ENCODE measurements around the gene ZNF747. TPM values are rescaled to one million over a fixed set of nuclear protein-coding genes. Genes with fewer than 3 reads are reported as not detected.

ZNF747 gene
- polyA plus RNA-seq, 3 donors from 2014 or later, result 7.4 to 10.2 (median 8.3) TPM

DNA sequence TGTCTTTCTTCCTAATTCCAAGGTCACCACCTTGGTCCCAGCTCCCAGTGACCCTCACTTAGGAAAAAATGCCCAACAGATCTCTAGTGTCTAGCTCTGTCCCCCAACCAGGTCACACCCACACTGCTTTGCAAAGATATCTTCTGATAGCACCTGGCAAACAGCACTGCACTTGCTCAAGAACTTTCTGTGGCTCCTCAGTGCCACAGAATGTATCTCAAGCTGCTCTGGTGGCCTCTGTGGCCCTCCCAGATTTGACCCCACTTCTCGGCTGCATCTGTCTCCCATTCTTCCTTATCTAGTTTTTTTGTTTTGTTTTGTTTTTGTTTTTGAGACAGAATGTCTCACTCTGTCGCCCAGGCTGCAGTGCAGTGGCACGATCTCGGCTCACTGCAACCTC lies 31.9 kb upstream of the ZNF747 start:
- Mint-ChIP-seq H3K9me3 (no peaks in the 10 kb centered on the region), H3K27ac (peak overlapping the region in 1 of 6 donors; percentile 72), H3K4me3 (no peak overlapping the region)

DNA sequence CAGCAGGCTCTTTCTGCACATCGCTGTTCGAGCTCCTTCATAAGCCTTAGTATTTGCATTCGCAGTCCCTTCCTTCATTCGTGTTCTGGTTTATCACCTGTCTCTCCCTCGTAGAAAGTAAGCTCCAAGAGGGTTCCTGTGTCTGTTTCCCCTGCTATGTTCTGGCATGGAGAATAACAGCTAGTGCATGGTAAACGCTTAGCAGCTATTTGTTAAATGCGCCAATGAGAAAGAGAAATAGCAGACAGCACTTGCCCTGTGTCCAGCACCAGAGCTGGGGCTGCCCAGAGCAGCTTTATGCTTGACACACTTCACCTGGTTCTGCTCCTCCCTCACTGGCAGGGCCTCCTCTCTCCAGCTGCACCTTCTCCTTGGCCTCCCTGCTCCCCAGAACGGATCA lies 31.3 kb upstream of the ZNF747 start:
- Mint-ChIP-seq H3K9me3 (no peaks in the 10 kb centered on the region), H3K36me3 (no peaks in the 10 kb centered on the region), H3K4me1 (peaks cover 23 to 24% of the 10 kb centered on the region in 2 donors), H3K27ac (peak overlapping the region in 1 of 6 donors; percentile 57), H3K4me3 (no peak overlapping the region), H3K27me3 (ENCODE audit: low read depth in 3 of 3) (peaks cover 2 to 18% (median 4%) of the 10 kb centered on the region in 3 donors)
- DNase-seq, result no peak

More for the DNA sequence above, 31.9 kb upstream of the ZNF747 start:
- Mint-ChIP-seq H3K36me3 (no peaks in the 10 kb centered on the region), H3K4me1 (peaks cover 20% of the 10 kb centered on the region in 2 donors), H3K27me3 (ENCODE audit: low read depth in 3 of 3) (peaks cover 2 to 16% (median 2%) of the 10 kb centered on the region in 3 donors)
- DNase-seq, result no peak

DNA sequence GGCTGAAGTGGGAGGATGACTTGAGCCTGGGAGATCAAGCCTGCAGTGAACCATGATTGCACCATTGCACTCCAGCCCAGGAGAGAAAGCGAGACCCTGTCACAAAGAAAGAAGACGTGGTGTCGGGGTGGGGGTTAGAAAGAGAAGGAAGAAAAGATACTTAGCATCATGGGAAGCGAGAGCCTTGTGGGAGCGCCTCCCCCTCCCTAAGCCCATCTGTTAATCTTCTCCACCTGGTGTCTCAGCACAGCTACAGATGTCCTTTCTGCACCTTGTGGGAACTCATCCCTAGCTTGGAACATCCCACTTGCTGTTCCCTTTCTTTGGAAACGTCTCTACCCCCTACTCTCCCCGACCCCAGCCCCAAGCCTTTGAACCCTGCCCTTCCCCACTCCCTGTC lies 30.9 kb upstream of the ZNF747 start:
- H3K27ac Mint-ChIP-seq, result no peak overlapping the region
- H3K27me3 Mint-ChIP-seq (ENCODE audit: low read depth in 3 of 3), result peaks cover 2 to 20% (median 4%) of the 10 kb centered on the region in 3 donors
- no peak for DNase-seq
- H3K4me3 Mint-ChIP-seq, result no peak overlapping the region
- peaks cover 21 to 23% of the 10 kb centered on the region in 2 donors for H3K4me1 Mint-ChIP-seq
- H3K36me3 Mint-ChIP-seq, result no peaks in the 10 kb centered on the region
- no peaks in the 10 kb centered on the region for H3K9me3 Mint-ChIP-seq

DNA sequence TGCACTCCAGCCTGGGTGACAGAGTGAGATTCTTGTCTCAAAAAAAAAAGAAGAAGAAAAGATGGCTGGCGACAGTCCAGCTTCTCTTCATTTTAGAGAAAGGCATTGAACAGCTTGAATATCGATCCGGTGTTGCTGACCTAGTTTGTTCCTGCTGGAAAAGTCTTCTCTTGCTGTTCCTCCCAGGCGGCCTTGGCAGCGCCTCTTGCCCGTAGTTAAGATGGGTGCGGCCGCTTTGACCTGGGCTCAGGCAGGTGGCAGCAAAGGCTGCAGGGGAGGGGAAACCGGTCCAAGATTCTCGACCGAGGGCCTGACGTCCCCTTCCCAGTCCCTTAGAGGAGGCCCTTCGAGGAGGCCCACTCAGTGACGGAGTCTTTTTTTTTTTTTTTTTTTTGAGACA lies 27.4 kb upstream of the ZNF747 start:
- Mint-ChIP-seq H3K9me3 (no peaks in the 10 kb centered on the region), H3K4me3 (peak overlapping the region; percentile 89 to 94 (median 91)), H3K36me3 (no peaks in the 10 kb centered on the region), H3K4me1 (peaks cover 27 to 28% of the 10 kb centered on the region in 2 donors), H3K27me3 (ENCODE audit: low read depth in 3 of 3) (peaks cover 4 to 15% (median 8%) of the 10 kb centered on the region in 3 donors), H3K27ac (peak overlapping the region; percentile 90 to 97 (median 93))
- no peak for DNase-seq

DNA sequence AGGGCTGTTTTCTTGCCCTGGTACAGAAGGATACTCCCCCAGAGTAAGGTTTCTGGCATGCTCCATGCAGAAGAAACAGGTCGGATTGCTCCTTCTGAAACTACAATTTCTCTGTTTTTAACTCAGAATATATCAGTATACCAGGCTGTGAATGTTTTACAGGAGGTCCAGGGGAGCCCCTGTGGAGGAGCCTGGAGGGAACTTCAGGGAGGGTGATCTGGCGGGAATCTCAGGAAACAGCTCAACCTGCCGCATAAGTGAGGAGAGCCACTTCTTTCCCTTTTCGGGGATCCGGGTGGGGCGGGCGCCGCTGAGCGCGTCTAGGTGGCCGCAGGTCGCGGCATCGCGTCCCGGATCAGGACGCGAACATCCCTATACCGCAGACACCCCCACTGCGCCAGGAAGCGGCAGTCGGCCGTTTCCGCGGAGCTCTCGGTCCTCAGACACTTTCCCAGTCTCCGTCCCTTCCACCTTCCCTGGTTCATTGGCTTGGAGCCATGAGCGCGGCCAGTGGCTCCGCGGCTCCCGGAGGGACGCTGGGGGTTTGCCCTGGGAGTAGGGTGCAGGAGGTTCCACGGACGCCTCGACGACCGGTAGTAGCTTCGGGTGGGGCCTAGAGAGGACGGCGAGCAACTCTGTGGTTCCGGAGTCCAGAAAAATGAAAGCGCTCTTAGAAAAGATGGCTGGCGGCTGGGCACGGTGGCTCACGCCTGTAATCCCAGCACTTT lies 26.6 kb upstream of the ZNF747 start:
- Mint-ChIP-seq H3K27ac (peak overlapping the region; percentile 90 to 97 (median 93)), H3K9me3 (no peaks in the 10 kb centered on the region), H3K36me3 (peaks cover 0 to 2% (median 0%) of the 10 kb centered on the region in 3 donors), H3K4me3 (peak overlapping the region; percentile 89 to 94 (median 91)), H3K27me3 (ENCODE audit: low read depth in 3 of 3) (peaks cover 4 to 11% (median 8%) of the 10 kb centered on the region in 3 donors), H3K4me1 (peaks cover 29 to 33% of the 10 kb centered on the region in 2 donors)
- DNase-seq, result peak; percentile 44 to 53 (median 53)

DNA sequence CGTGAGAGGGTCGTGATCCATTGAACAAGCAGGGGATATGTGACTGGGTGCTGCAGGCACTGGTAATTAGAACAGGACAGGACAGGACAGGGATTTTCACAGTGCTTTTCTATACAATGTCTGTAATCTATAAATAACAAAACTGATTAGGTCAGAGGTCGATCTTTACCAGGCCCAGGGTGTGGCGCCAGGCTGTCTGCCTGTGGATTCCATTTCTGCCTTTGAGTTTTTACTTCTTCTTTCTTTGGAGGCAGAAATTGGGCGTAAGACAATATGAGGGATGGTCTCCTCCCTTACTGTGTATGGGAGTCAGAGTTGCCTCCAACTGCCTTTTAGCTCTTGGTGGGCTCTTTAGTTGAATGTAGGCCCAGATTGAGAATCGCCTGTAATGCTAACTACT lies 25.0 kb upstream of the ZNF747 start:
- Mint-ChIP-seq H3K27me3 (ENCODE audit: low read depth in 3 of 3) (peaks cover 2 to 9% (median 8%) of the 10 kb centered on the region in 3 donors), H3K4me3 (peak overlapping the region in 4 of 5 donors; percentile 9 to 67 (median 44)), H3K36me3 (peaks cover 0 to 4% (median 0%) of the 10 kb centered on the region in 3 donors), H3K9me3 (no peaks in the 10 kb centered on the region), H3K4me1 (peaks cover 32 to 37% of the 10 kb centered on the region in 2 donors), H3K27ac (peak overlapping the region in 5 of 6 donors; percentile 54 to 82 (median 66))
- DNase-seq, result no peak

DNA sequence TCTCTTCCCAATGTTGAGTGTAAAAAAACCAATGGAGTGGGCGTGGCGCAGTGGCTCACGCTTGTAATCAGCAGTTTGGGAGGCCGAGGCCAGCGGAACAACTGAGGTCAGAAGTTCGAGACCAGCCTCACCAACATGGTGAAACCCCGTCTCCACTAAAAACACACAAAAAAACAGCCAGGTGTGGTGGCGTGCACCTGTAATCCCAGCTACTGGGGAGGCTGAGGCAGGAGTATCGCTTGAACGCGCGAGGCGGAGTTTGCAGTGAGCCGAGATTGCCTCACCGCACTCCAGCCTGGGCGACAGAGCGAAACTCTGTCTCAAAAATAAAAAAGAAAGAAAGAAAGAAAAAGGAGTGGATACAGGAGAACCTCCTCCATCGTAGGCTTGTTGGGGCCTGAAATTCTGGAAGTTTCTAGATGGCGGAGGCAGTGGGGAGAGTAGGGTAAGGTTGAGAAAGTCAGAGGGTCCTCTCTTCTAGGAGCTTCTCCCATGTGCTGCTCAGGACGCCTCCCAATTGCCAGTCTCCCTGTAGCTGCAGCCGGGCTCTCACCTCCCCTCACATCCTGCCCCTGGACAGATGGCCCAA lies 24.2 kb upstream of the ZNF747 start:
- Mint-ChIP-seq H3K9me3 (no peaks in the 10 kb centered on the region), H3K36me3 (peaks cover 1 to 10% (median 3%) of the 10 kb centered on the region in 3 donors), H3K27ac (peak overlapping the region; percentile 66 to 90 (median 86)), H3K4me3 (peak overlapping the region; percentile 82 to 88 (median 85)), H3K27me3 (ENCODE audit: low read depth in 3 of 3) (peaks cover 2 to 8% (median 7%) of the 10 kb centered on the region in 3 donors), H3K4me1 (peaks cover 37 to 44% of the 10 kb centered on the region in 2 donors)
- DNase-seq, result no peak

DNA sequence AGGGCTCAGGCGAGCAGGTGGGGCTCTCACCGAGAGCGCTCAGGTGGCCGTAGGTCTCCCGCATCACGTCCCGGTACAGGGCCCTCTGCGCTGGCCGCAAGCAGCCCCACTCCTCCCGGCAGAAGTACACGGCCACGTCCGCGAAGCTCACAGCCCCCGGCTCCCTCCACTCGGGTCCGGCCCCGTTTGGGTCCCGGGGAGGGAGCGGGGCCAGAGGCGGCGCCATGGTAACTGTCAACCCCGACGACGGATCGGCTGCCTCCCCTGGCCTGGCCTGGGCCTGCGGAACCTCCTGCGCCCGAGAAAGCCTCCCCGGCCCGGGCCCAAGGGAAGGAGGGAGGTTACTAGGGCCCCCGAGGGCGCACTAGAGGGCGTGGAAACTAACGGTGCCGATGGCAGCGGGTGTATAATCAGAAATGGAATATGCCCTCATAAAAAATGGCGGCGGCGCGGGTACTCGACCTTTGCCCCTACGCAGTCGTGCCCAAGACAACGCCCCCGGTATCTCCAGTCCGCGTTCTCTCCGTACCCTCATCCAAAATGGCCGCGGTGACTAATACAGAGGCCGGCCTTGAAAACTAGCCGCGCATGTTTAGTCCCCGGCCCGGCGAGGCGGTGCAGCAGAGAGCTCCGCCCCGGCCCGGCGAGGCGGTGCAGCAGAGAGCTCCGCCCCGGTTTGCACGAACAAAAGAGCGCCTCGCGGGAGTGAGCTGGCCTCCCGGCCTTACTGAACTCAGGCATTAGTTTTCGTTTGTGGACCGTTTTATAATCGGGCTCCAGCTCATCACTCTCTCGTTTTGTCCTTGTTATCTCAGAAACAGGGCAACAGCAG lies 23.5 kb upstream of the ZNF747 start, which contains the start of gene ZNF764:
Gene ZNF764, minus strand, starts transcription at position 418 of the 832 bp plus-strand sequence. Its CDS starts 192 bp downstream, at position 226.
- Mint-ChIP-seq H3K27ac (peak within 1 kb of the TSS; percentile 84 to 92 (median 89)), H3K4me1 (peaks cover 44 to 51% of the 10 kb centered on the region in 2 donors), H3K36me3 (peaks cover 3 to 16% (median 6%) of the 10 kb centered on the region in 3 donors), H3K9me3 (no peaks in the 10 kb centered on the region), H3K4me3 (peak within 1 kb of the TSS; percentile 82 to 88 (median 85)), H3K27me3 (ENCODE audit: low read depth in 3 of 3) (peaks cover 2 to 8% (median 8%) of the 10 kb centered on the region in 3 donors)
- DNase-seq, result peak; percentile 96 to 97 (median 96)

DNA sequence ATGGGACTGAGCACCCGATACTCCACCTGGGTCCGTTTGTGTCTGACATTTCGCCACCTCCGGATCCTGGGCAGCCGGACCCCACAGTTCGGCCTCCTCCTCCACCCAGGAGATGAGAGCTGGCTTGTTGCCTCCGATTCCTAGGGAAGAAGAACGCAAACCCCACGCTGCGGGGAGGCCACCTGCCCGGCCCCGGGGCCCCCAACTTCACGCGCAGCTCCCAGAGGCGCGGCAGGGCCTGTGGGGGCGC lies 23.0 kb upstream of the ZNF747 start:
- DNase-seq, result no peak
- H3K36me3 Mint-ChIP-seq, result peaks cover 3 to 17% (median 6%) of the 10 kb centered on the region in 3 donors
- peaks cover 48 to 57% of the 10 kb centered on the region in 2 donors for H3K4me1 Mint-ChIP-seq
- peak overlapping the region; percentile 82 to 88 (median 85) for H3K4me3 Mint-ChIP-seq
- no peaks in the 10 kb centered on the region for H3K9me3 Mint-ChIP-seq
- H3K27ac Mint-ChIP-seq, result peak overlapping the region; percentile 84 to 92 (median 89)
- peaks cover 2 to 8% (median 6%) of the 10 kb centered on the region in 3 donors for H3K27me3 Mint-ChIP-seq (ENCODE audit: low read depth in 3 of 3)

DNA sequence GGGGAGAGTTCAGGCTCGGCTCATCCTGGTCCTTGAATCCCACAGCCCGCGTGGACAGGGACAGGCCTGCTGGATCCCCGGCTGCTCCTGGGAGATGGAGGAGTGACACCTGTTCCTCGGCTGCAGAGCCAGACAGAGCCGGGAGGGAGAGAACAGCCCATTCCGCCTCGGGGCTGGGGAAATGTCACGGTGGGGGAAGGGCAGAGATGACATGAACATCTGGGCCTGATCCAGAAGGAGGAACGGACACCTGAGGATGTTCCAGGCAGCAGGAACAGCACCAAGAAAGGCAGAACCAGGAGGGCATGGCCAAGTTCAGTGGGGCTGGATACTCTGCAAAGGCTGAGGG lies 21.4 kb upstream of the ZNF747 start:
- peak overlapping the region; percentile 49 to 82 (median 70) for H3K4me3 Mint-ChIP-seq
- H3K27ac Mint-ChIP-seq, result peak overlapping the region in 4 of 6 donors; percentile 18 to 80 (median 37)
- H3K4me1 Mint-ChIP-seq, result peaks cover 53 to 66% of the 10 kb centered on the region in 2 donors
- peaks cover 2 to 11% (median 9%) of the 10 kb centered on the region in 3 donors for H3K27me3 Mint-ChIP-seq (ENCODE audit: low read depth in 3 of 3)
- H3K36me3 Mint-ChIP-seq, result peaks cover 3 to 17% (median 6%) of the 10 kb centered on the region in 3 donors
- DNase-seq, result no peak
- no peaks in the 10 kb centered on the region for H3K9me3 Mint-ChIP-seq

DNA sequence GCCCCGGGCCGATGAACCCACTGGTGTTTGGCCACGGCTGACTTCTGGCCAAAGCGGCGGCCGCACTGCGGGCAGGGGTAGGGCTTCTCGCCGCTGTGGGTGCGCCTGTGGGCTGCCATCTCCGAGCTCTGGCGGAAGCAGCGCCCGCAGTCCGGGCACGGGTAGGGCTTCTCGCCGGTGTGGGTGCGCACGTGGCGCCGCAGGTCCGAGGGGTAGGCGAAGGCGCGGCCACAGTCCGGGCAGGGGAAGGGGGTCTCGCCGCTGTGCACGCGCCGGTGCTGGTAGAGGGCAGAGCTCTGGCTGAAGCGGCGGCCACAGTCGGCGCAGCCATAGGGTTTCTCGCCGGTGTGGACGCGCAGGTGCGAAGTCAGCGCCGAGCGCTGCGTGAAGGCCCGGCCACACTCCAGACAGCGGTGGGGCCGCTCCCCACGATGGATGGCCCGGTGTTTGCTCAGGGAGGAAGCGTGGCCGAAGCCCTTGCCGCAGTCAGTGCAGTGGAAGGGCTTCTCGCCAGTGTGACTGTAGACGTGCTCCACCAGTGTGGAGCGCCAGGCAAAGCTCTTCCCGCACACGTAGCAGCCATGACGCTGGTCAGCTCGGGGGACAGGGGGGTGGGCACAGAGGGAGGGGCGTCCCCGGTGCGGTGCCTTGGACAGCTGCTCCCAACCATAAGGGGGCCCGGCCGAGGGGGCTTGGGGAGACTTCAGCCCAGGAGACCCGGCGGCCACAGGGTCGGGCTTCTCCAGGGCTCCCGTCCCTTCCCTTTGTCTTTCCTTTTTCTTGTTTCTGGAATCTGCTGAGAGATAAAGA lies 20.9 kb upstream of the ZNF747 start:
- peak overlapping the region in 1 of 6 donors; percentile 80 for H3K27ac Mint-ChIP-seq
- peak overlapping the region in 3 of 5 donors; percentile 18 to 70 (median 70) for H3K4me3 Mint-ChIP-seq
- peaks cover 2 to 9% (median 7%) of the 10 kb centered on the region in 3 donors for H3K27me3 Mint-ChIP-seq (ENCODE audit: low read depth in 3 of 3)
- DNase-seq, result no peak
- peaks cover 52 to 65% of the 10 kb centered on the region in 2 donors for H3K4me1 Mint-ChIP-seq
- no peaks in the 10 kb centered on the region for H3K9me3 Mint-ChIP-seq
- peaks cover 3 to 17% (median 6%) of the 10 kb centered on the region in 3 donors for H3K36me3 Mint-ChIP-seq

DNA sequence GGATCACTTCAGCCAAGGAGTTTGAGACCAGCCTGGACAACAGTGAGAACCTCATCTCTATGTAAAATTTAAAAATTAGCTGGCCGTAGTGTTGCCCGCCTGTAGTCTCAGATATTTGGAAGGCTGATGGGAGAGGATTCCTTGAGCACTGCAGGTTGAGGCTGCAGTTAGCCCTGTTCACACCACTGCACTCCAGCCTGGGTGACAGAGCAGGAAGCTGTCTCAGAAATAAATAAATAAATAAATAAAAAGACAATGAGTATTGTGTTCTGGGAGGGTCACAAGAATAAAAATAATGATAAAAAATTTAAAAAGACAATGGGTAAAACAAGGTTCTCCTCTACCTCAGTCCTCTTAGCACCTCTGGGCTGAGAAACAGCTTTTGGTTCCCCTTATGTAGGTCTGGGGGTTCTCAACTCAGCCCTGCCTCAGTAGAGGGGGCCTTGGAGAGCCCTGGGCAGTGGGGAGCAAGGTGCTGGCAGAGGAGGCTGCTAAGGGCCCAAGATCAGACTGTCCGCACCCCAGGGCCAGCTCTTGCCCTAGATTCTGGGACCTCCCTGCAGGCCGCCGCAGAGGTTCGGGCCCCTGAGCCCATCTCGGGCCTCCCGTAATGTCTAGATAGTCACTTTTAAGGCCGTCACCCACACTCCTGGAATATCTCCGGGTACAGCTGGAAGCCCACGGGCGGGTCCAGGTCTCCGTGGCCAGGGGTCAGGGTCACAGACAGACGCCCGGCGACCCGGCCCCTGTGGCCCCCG lies 20.1 kb upstream of the ZNF747 start:
- Mint-ChIP-seq H3K4me3 (peak overlapping the region in 2 of 5 donors; percentile 21 to 57), H3K27me3 (ENCODE audit: low read depth in 3 of 3) (peaks cover 2 to 9% (median 5%) of the 10 kb centered on the region in 3 donors), H3K36me3 (peaks cover 3 to 17% (median 6%) of the 10 kb centered on the region in 3 donors), H3K27ac (peak overlapping the region in 3 of 6 donors; percentile 5 to 91 (median 73)), H3K4me1 (peaks cover 52 to 65% of the 10 kb centered on the region in 2 donors), H3K9me3 (no peaks in the 10 kb centered on the region)
- no peak for DNase-seq

Measured in immature natural killer cell (primary cell).